ENCODE measurements around the gene WDR70.
"Not testable (repeated sequence)": the region's sequence is repeated elsewhere in the genome, so short reads cannot be mapped to it uniquely, and the experiment has no call there.

WDR70 gene

GRCh38 chr5:37667430-37667829 lies 288.3 kb downstream of the WDR70 start:
- TF ChIP-seq, protein P1, sequence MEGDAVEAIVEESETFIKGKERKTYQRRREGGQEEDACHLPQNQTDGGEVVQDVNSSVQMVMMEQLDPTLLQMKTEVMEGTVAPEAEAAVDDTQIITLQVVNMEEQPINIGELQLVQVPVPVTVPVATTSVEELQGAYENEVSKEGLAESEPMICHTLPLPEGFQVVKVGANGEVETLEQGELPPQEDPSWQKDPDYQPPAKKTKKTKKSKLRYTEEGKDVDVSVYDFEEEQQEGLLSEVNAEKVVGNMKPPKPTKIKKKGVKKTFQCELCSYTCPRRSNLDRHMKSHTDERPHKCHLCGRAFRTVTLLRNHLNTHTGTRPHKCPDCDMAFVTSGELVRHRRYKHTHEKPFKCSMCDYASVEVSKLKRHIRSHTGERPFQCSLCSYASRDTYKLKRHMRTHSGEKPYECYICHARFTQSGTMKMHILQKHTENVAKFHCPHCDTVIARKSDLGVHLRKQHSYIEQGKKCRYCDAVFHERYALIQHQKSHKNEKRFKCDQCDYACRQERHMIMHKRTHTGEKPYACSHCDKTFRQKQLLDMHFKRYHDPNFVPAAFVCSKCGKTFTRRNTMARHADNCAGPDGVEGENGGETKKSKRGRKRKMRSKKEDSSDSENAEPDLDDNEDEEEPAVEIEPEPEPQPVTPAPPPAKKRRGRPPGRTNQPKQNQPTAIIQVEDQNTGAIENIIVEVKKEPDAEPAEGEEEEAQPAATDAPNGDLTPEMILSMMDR (IDR thresholded peaks at IDR 0.05; ENCODE audit: low read depth, low read length): no peak
- H3K4me3 ChIP-seq (ENCODE audit: low read depth, low read length): no peak overlapping the region

- TF ChIP-seq, protein P1 (IDR thresholded peaks at IDR 0.05; ENCODE audit: low read depth, low read length): no peak
- H3K4me3 ChIP-seq (ENCODE audit: low read depth, low read length): no peak overlapping the region
These were observed 288.7 kb downstream of the WDR70 start for GRCh38 chr5:37667846-37668245.

DNA sequence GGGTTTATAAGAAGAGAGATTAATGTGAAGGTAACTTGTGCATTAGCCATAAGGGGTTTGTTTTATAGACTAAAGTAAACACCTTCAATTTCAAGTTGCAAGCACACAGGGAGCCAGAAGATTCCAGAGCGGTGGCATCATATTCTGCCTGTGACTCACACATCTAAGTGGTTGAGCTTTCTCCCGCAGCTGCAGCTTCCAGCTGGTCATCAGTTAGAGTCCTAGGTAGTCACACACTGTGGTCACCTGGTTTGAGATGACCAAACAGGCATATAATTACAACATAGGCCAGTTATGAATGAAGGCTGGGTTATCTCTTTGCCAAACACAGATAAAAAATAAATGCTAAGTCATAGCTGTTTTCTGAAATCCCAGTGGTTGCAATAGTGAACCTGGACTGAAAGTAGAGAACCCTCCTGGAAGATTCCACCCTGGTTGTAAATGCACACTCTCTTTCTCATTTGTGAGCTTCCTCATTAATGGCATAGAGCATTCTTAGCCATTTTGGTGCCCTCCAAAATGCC lies 289.5 kb downstream of the WDR70 start:
- TF ChIP-seq, protein P1 (IDR thresholded peaks at IDR 0.05; ENCODE audit: low read depth, low read length): no peak

GRCh38 chr5:37672118-37672588 lies 293.0 kb downstream of the WDR70 start:
- not testable (repeated sequence) for H3K4me3 ChIP-seq (ENCODE audit: low read depth, low read length)

More for the DNA sequence above, 289.5 kb downstream of the WDR70 start:
- no peak overlapping the region for H3K4me3 ChIP-seq (ENCODE audit: low read depth, low read length)

GRCh38 chr5:37674361-37674760 lies 295.2 kb downstream of the WDR70 start:
- H3K4me3 ChIP-seq (ENCODE audit: low read depth, low read length): not testable (repeated sequence)

- not testable (repeated sequence) for H3K4me3 ChIP-seq (ENCODE audit: low read depth, low read length)
These were observed 300.2 kb downstream of the WDR70 start for GRCh38 chr5:37679326-37679725.

GRCh38 chr5:37679903-37680302 lies 300.8 kb downstream of the WDR70 start:
- not testable (repeated sequence) for H3K4me3 ChIP-seq (ENCODE audit: low read depth, low read length)

DNA sequence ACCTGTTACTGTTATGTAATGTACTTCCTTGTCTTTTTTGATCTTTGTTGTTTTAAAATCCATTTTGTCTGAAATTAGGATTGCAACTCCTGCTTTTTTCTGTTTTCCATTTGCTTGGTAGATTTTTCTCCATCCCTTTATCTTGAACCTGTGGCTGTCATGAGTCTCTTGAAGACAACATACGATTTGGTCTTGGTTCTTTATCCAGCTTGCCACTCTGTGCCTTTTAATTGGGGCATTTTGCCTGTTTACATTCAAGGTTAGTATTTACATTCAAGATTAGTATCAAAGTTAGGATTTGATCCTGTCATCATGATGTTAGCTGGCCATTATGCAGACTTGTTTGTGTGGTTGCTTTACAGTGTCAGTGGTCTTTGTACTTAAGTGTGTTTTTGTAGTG lies 304.0 kb downstream of the WDR70 start:
- TF ChIP-seq, protein P1 (IDR thresholded peaks at IDR 0.05; ENCODE audit: low read depth, low read length): no peak
- H3K4me3 ChIP-seq (ENCODE audit: low read depth, low read length): no peak overlapping the region

DNA sequence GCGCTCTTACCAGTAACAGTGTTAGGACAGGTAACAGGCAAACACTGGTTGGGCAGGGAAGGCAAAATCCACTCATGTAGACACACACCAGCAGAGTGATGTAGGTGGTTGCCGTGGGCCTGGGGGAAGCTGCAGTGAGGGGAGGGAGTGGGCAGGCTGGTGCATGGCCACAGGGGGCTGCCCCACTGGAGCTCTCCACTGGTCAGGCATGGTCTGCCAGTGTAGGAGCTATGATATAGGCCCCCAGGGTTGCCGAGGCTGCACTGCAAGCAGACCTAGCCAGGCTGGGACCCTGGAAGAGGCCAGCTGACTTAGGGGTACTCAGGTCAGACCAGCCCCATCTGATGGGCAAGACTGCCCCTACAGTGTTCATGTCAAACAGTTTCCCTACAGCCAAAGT lies 306.1 kb downstream of the WDR70 start:
- H3K4me3 ChIP-seq (ENCODE audit: low read depth, low read length): no peak overlapping the region
- TF ChIP-seq, protein P1 (IDR thresholded peaks at IDR 0.05; ENCODE audit: low read depth, low read length): no peak

GRCh38 chr5:37685816-37686215 lies 306.7 kb downstream of the WDR70 start:
- H3K4me3 ChIP-seq (ENCODE audit: low read depth, low read length): no peak overlapping the region
- TF ChIP-seq, protein P1 (IDR thresholded peaks at IDR 0.05; ENCODE audit: low read depth, low read length): no peak

- H3K4me3 ChIP-seq (ENCODE audit: low read depth, low read length): not testable (repeated sequence)
These were observed 309.8 kb downstream of the WDR70 start for GRCh38 chr5:37688925-37689324.

- not testable (repeated sequence) for H3K4me3 ChIP-seq (ENCODE audit: low read depth, low read length)
These were observed 315.2 kb downstream of the WDR70 start for GRCh38 chr5:37694333-37694732.
